ENCODE results near the gene COL21A1.

- TF ChIP-seq EZH2 (IDR thresholded peaks at IDR 0.05; ENCODE audit: insufficient read depth, low read length) (no peak), CTCF (IDR thresholded peaks at IDR 0.05; ENCODE audit: insufficient read depth, low read depth, low read length) (no peak)
Observed at GRCh38 chr6:56036916-56037600, 210.3 kb downstream of the COL21A1 start.
